Measurements from ENCODE around the gene KCTD2. TPM values are rescaled to one million over a fixed set of nuclear protein-coding genes. Genes with fewer than 3 reads are reported as not detected.

The KCTD2 gene
- total and polyA plus RNA-seq, 2 of the 13 experiments (the other 11 are each of a cell fraction or from before 2014, with no cell fraction given): 28.3 to 32.6 TPM

GRCh38 chr17:75113798-75114551 lies 67.0 kb downstream of the KCTD2 start (continued):
- TF ChIP-seq ZBTB33 (CRISPR knock-in tag; IDR thresholded peaks at IDR 0.05) (no peak; the same call in 1 of the 2 replicates), NFIC (IDR thresholded peaks at IDR 0.05; ENCODE audit: low read length) (no peak), ZNF598 (CRISPR knock-in tag; IDR thresholded peaks at IDR 0.05; ENCODE audit: borderline replicate concordance) (no peak), ZSCAN31 (CRISPR knock-in tag; IDR thresholded peaks at IDR 0.05; ENCODE audit: low read depth) (no peak), MYPOP (CRISPR knock-in tag; IDR thresholded peaks at IDR 0.05) (no peak), ZBTB25 (CRISPR knock-in tag; IDR thresholded peaks at IDR 0.05) (peak; percentile 44; the same call in 1 of the 2 replicates), ZNF33A (CRISPR knock-in tag; IDR thresholded peaks at IDR 0.05; ENCODE audit: borderline replicate concordance) (no peak), ARID3A (IDR thresholded peaks at IDR 0.05; ENCODE audit: low read depth, low read length) (no peak), SRF (IDR thresholded peaks at IDR 0.05; ENCODE audit: low read depth, low read length) (no peak), DRAP1 (CRISPR knock-in tag; IDR thresholded peaks at IDR 0.05) (0 out of 2 replicates have a peak, but pooled peaks have one; percentile 36), CAMTA2 (CRISPR knock-in tag; IDR thresholded peaks at IDR 0.05; ENCODE audit: borderline replicate concordance) (0 out of 2 replicates have a peak, but pooled peaks have one; percentile 77), YEATS2 (CRISPR knock-in tag; IDR thresholded peaks at IDR 0.05; ENCODE audit: borderline replicate concordance) (peak; percentile 77; the same call in 1 of the 2 replicates), NCOA5 (CRISPR knock-in tag; IDR thresholded peaks at IDR 0.05) (no peak), CREM (IDR thresholded peaks at IDR 0.05) (no peak), CREM (CRISPR knock-in tag; IDR thresholded peaks at IDR 0.05) (no peak), ZNF260 (CRISPR knock-in tag; IDR thresholded peaks at IDR 0.05; ENCODE audit: borderline replicate concordance, low read depth) (no peak), ZNF414 (CRISPR knock-in tag; IDR thresholded peaks at IDR 0.05) (no peak), YY1 (IDR thresholded peaks at IDR 0.05; ENCODE audit: insufficient read depth, insufficient replicate concordance, low read depth, low read length) (peak; percentile 70), ZC3H13 (CRISPR knock-in tag; IDR thresholded peaks at IDR 0.05) (no peak), ZNF337 (CRISPR knock-in tag; IDR thresholded peaks at IDR 0.05; ENCODE audit: borderline replicate concordance, low read depth) (no peak), U2AF1 (optimal IDR thresholded peaks at IDR 0.05; ENCODE audit: low read depth, low read length) (no peak), ZFP1 (CRISPR knock-in tag; IDR thresholded peaks at IDR 0.05) (no peak), ZKSCAN1 (IDR thresholded peaks at IDR 0.05; ENCODE audit: low read length) (no peak)

Data from HepG2 (cell line).